K562 (cell line): Measurements from ENCODE around the gene PRC1. TPM values are rescaled to one million over a fixed set of nuclear protein-coding genes. Genes with fewer than 3 reads are reported as not detected.
A peak's percentile ranks its signal among the peaks of the same experiment; 100 is the strongest.

Experiments
- ATAC-seq: fragments of 200-7000 bp; cut with Tn5 transposase; 3 replicates; pipeline ENCODE4 v1.9.1; 2020; ENCODE audit warnings: moderate library complexity
- BruUV-seq: library from RNA; stranded (reverse); fragments of 400-500 nt; replicated peaks from 2 replicates; lab custom pipeline; 2021; lab: Mats Ljungman, UMichigan
- CTCF ChIA-PET: fragments of 300-600 bp; formaldehyde crosslinking; extraction: SDS; loops from one replicate; lab custom pipeline; 2021; ENCODE audit warnings: low intra/inter-chr PET ratio; lab: Yijun Ruan, JAX
- POLR2A ChIA-PET: fragments of 300-600, 350-650 bp; sonication (Branson Sonifier 250); formaldehyde crosslinking; extraction: SDS; loops from one replicate; lab custom pipeline; 2021; ENCODE audit warnings: antibody characterized with exemption, inconsistent platforms; lab: Yijun Ruan, JAX
- DNase-seq, 4 experiments: peaks; one replicate each; pipeline versions ENCODE4 v3.0.0 to v3.0.0-alpha.2; 2011 to 2018; ENCODE audit warnings: low spot score in 3 of 4, mixed read lengths in 3 of 4; ENCODE audit errors: extremely low read depth in 1 of 4
- FAIRE-seq: peaks from 2 replicates; lab custom pipeline; 2011; peaks lifted over from hg19 to GRCh38; lab: Jason Lieb, UNC
- H2AFZ ChIP-seq: 2 replicates; pipeline ENCODE4 v1.6.0; 2011; ENCODE audit warnings: low read depth, low read length, control low read depth, inconsistent platforms
- H3K27ac ChIP-seq: fragments of 200-600 bp; 3 replicates; pipeline ENCODE4 v1.8.0; 2011; ENCODE audit warnings: low read depth, mild to moderate bottlenecking, control low read depth, inconsistent platforms, low read length, moderate library complexity, mixed read lengths; ENCODE audit errors: extremely low read depth
- H3K27me3 ChIP-seq, 2 experiments: fragments of 300-600 bp in 1 of 2; 2 replicates in 1 of 2; 3 replicates in 1 of 2; pipeline versions ENCODE4 v1.6.0 to v1.8.0; 2011; ENCODE audit warnings: inconsistent platforms in 2 of 2, low read length in 2 of 2, mild to moderate bottlenecking in 1 of 2, mixed read lengths in 1 of 2, moderate library complexity in 1 of 2; ENCODE audit not compliant: control insufficient read depth in 2 of 2, insufficient read depth in 2 of 2
- H3K36me3 ChIP-seq: fragments of 300-600 bp; 3 replicates; pipeline ENCODE4 v1.8.0; 2011; ENCODE audit warnings: mild to moderate bottlenecking, low read length, inconsistent platforms; ENCODE audit not compliant: control insufficient read depth, insufficient read depth
- H3K4me1 ChIP-seq, 2 experiments: fragments of 200-600 bp in 1 of 2; replicated peaks in 1 of 2; 2 replicates in 1 of 2; 3 replicates in 1 of 2; pipeline versions ENCODE4 v1.5.1 to v1.8.0; 2011; ENCODE audit warnings: inconsistent platforms in 2 of 2, low read length in 2 of 2, mild to moderate bottlenecking in 1 of 2, mixed read lengths in 1 of 2, moderate library complexity in 1 of 2; ENCODE audit not compliant: control insufficient read depth in 2 of 2, insufficient read depth in 2 of 2
- H3K4me2 ChIP-seq: 2 replicates; pipeline ENCODE4 v1.6.1; 2011; ENCODE audit warnings: low read length, control low read depth, inconsistent platforms, mixed read lengths; ENCODE audit not compliant: insufficient read depth
- H3K4me3 ChIP-seq: fragments of 200-600 bp; sonication (generic), shearing (Covaris generic); 2 replicates; pipeline ENCODE4 v1.5.1; 2016; ENCODE audit warnings: control low read depth, inconsistent platforms
- H3K79me2 ChIP-seq: fragments of 200-600 bp; 3 replicates; pipeline ENCODE4 v1.8.0; 2011; ENCODE audit warnings: low read length, inconsistent platforms; ENCODE audit not compliant: control insufficient read depth, insufficient read depth
- H3K9ac ChIP-seq, 2 experiments: 2 replicates each; pipeline versions ENCODE4 v1.6.0 to v1.6.1; 2011; ENCODE audit warnings: low read depth in 2 of 2, low read length in 2 of 2, control low read depth in 1 of 2, inconsistent platforms in 1 of 2, mild to moderate bottlenecking in 1 of 2, mixed read lengths in 1 of 2; ENCODE audit not compliant: insufficient read depth in 1 of 2
- H3K9me1 ChIP-seq: one replicate; pipeline ENCODE4 v1.6.0; 2011; ENCODE audit warnings: inconsistent platforms, mild to moderate bottlenecking, low read length, moderate library complexity; ENCODE audit not compliant: control insufficient read depth, insufficient read depth
- H3K9me3 ChIP-seq: replicated peaks from 2 replicates; pipeline ENCODE4 v1.5.1; 2011; ENCODE audit warnings: low read depth, low read length, inconsistent platforms; ENCODE audit not compliant: control insufficient read depth, insufficient read depth
- H4K20me1 ChIP-seq: replicated peaks from 2 replicates; pipeline ENCODE4 v1.6.1; 2011; ENCODE audit warnings: low read length, inconsistent platforms, mixed read lengths; ENCODE audit not compliant: control insufficient read depth, insufficient read depth
- BRD9 ChIP-seq: fragments of 450-650 bp; IDR thresholded peaks from 2 replicates; pipeline ENCODE4 v1.6.1; 2018; ENCODE audit warnings: low read depth; ENCODE audit not compliant: partially characterized antibody
- COPS2 ChIP-seq: fragments of 450-650 bp; conservative IDR thresholded peaks from 2 replicates; pipeline ENCODE4 v1.6.1; 2016; ENCODE audit warnings: mild to moderate bottlenecking, moderate library complexity
- CREB3 ChIP-seq: fragments of 450-650 bp; conservative IDR thresholded peaks from 2 replicates; pipeline ENCODE4 v1.6.1; 2016; ENCODE audit warnings: missing genetic modification characterization, low read depth, mild to moderate bottlenecking, missing compliant biosample characterization, moderate library complexity
- ELF1 ChIP-seq: fragments of 200-800 bp; sonication (Bioruptor generic); IDR thresholded peaks from 2 replicates; pipeline ENCODE4 v1.6.1; 2016; ENCODE audit warnings: missing genetic modification characterization, missing compliant biosample characterization
- NR2C1 ChIP-seq, 2 experiments: fragments of 450-650 bp; IDR thresholded peaks; 2 replicates each; pipeline ENCODE4 v1.6.1; 2017; ENCODE audit warnings: mild to moderate bottlenecking in 2 of 2, antibody characterized with exemption in 1 of 2, inconsistent platforms in 1 of 2, missing compliant biosample characterization in 1 of 2, missing genetic modification characterization in 1 of 2
- PTRF ChIP-seq: fragments of 450-650 bp; IDR thresholded peaks from 2 replicates; pipeline ENCODE4 v1.6.1; 2016; ENCODE audit warnings: mild to moderate bottlenecking, missing genetic modification characterization, missing compliant biosample characterization
- RBM14 ChIP-seq: fragments of 200-400 bp; formaldehyde crosslinking; IDR thresholded peaks from 2 replicates; pipeline ENCODE4 v1.6.1; 2018; ENCODE audit warnings: low read depth, mild to moderate bottlenecking, low read length, moderate library complexity, borderline replicate concordance; ENCODE audit not compliant: insufficient read depth
- SNIP1 ChIP-seq: fragments of 450-650 bp; IDR thresholded peaks from 2 replicates; pipeline ENCODE4 v1.7.1; 2017; ENCODE audit warnings: low read depth, mild to moderate bottlenecking
- ZNF232 ChIP-seq: sonication (generic); formaldehyde crosslinking; IDR thresholded peaks from 2 replicates; pipeline ENCODE4 v1.8.0; 2022; ENCODE audit warnings: mild to moderate bottlenecking, missing genetic modification reagents
- ZNF311 ChIP-seq: fragments of 250-450 bp; sonication (Bioruptor Pico); IDR thresholded peaks from 2 replicates; pipeline ENCODE4 v1.4.0; 2020; ENCODE audit warnings: mild to moderate bottlenecking, moderate library complexity
- ZNF518B ChIP-seq: fragments of 250-450 bp; sonication (Bioruptor Pico); IDR thresholded peaks from 2 replicates; pipeline ENCODE4 v1.5.0; 2021; ENCODE audit warnings: mild to moderate bottlenecking, moderate library complexity
- ZNF655 ChIP-seq: fragments of 250-450 bp; sonication (Bioruptor Pico); IDR thresholded peaks from 2 replicates; pipeline ENCODE4 v1.5.0; 2021
- WGBS: fragments of 100-300 bp; shearing (Covaris generic); methylation state at CpG from one replicate; pipeline ENCODE4 v1.1.6; 2016; ENCODE audit warnings: low coverage, mixed read lengths; ENCODE audit not compliant: insufficient coverage; ENCODE audit errors: missing lambda C conversion rate; 5-methylcytosine and 5-hydroxymethylcytosine counted together
- in situ Hi-C: fragments of 300-500 bp; cut with MboI; formaldehyde crosslinking; loops from 4 replicates; pipeline ENCODE4 v1.15.0; 2018; ENCODE audit warnings: inconsistent platforms, mixed read lengths
- intact Hi-C: fragments of 100-400 bp; cut with micrococcal nuclease; formaldehyde crosslinking; loops from 2 replicates; pipeline ENCODE4 v1.14.2; 2022
- polyA plus RNA-seq, 8 experiments: library from polyadenylated mRNA; depleted of rRNA in 4 of 8; stranded (reverse) in 5 of 8; unstranded in 3 of 8; fragments of >200 nt; fragmentation: Nextera tagmentation in 2 of 8; fragmentation: Illumina TruSeq in 1 of 8; extraction: Ambion mirVana in 2 of 8; extraction: Trizol in 1 of 8; gene quantifications; 2 replicates each; pipeline versions ENCODE4 v1.2.1 to v1.2.3, GENCODE V29; 2011 to 2014; ENCODE audit warnings: inconsistent platforms in 1 of 8, missing spikeins in 1 of 8
- total RNA-seq, 7 experiments: library from RNA; depleted of rRNA in 6 of 7; stranded (reverse); fragments of >200 nt in 6 of 7; fragmentation: Illumina TruSeq in 2 of 7; extraction: Trizol in 2 of 7; gene quantifications; 2 replicates each; pipeline versions ENCODE4 v1.2.1 to v1.2.3, GENCODE V29; 2011 to 2021; ENCODE audit warnings: low replicate concordance in 1 of 7
- TF ChIP-seq, protein P1 (sequence below): fragments of 250-450 bp; sonication (Bioruptor Pico); IDR thresholded peaks from 2 replicates; pipeline ENCODE4 v1.6.1; 2021; ENCODE audit warnings: mild to moderate bottlenecking
- TF ChIP-seq, protein P2 (sequence below): fragments of 450-650 bp; IDR thresholded peaks from 2 replicates; pipeline ENCODE4 v1.6.1; 2017; ENCODE audit warnings: mild to moderate bottlenecking, moderate library complexity

PRC1 gene
- total and polyA plus RNA-seq, 9 of the 15 experiments (the other 6 are each of a cell fraction or from before 2014, with no cell fraction given) = 156 to 391 (median 240) TPM

- peaks cover 3% of the 10 kb centered on the region; the same call in 2 of the 3 replicates for H3K79me2 ChIP-seq
- H3K36me3 ChIP-seq = no peaks in the 10 kb centered on the region
- H3K9me1 ChIP-seq = no peaks in the 10 kb centered on the region
- DNase-seq (no peak), ATAC-seq (peak; percentile 39), FAIRE-seq (peak; percentile 80)
- H3K4me2 ChIP-seq = no peak overlapping the region
- 0% methylated on average over 1 of the region's 1 CpG for whole genome bisulfite sequencing
- no peaks in the 10 kb centered on the region for H3K27me3 ChIP-seq
- H4K20me1 ChIP-seq = no peaks in the 10 kb centered on the region
- no peak overlapping the region for H3K27ac ChIP-seq
- no peaks in the 10 kb centered on the region for H3K9me3 ChIP-seq
- peaks cover 3 to 13% of the 10 kb centered on the region in 2 experiments; a peak in 4 of 5 replicates for H3K4me1 ChIP-seq
- in situ Hi-C loops (no loop called here), intact Hi-C loops (no loop called here)
- H3K9ac ChIP-seq = no peak overlapping the region; a peak in 1 of 4 replicates
- CTCF ChIA-PET = no interaction called here
- peak overlapping the region; percentile 64 for H2AFZ ChIP-seq
- no peak overlapping the region for H3K4me3 ChIP-seq
- POLR2A ChIA-PET = interaction anchor here (1.0 to 2.4 kb wide), 4 partner anchors 20 to 96 kb away, joined by 3 to 7 read pairs (median 4); partner anchors contain the start of genes HDDC3 and PRC1
- no TSS peak for BruUV-seq
- TF ChIP-seq COPS2 (no peak), ELF1 (tag) (no peak), PTRF (tag) (no peak), NR2C1 (IDR thresholded peaks at IDR 0.05) (no peak), NR2C1 (tag; IDR thresholded peaks at IDR 0.05) (no peak), ZNF311 (CRISPR knock-in tag) (no peak), SNIP1 (no peak), RBM14 (no peak), BRD9 (no peak), ZNF232 (no peak), ZNF655 (CRISPR knock-in tag) (no peak), CREB3 (tag) (no peak), ZNF518B (CRISPR knock-in tag) (no peak)
- TF ChIP-seq, protein P1, sequence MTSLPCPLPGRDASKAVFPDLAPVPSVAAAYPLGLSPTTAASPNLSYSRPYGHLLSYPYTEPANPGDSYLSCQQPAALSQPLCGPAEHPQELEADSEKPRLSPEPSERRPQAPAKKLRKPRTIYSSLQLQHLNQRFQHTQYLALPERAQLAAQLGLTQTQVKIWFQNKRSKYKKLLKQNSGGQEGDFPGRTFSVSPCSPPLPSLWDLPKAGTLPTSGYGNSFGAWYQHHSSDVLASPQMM (CRISPR knock-in tag) = no peak
- TF ChIP-seq, protein P2, sequence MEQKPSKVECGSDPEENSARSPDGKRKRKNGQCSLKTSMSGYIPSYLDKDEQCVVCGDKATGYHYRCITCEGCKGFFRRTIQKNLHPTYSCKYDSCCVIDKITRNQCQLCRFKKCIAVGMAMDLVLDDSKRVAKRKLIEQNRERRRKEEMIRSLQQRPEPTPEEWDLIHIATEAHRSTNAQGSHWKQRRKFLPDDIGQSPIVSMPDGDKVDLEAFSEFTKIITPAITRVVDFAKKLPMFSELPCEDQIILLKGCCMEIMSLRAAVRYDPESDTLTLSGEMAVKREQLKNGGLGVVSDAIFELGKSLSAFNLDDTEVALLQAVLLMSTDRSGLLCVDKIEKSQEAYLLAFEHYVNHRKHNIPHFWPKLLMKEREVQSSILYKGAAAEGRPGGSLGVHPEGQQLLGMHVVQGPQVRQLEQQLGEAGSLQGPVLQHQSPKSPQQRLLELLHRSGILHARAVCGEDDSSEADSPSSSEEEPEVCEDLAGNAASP = no peak
Observed at GRCh38 chr15:91027677-91028076, 33.3 kb upstream of the PRC1 start.
